Tibial nerve (tissue), 4 donors: ENCODE measurements around the gene TNPO3.

Experiments used
- CTCF ChIP-seq, 5 experiments: fragments of 200-600 bp in 3 of 5; fragments of 450-650 bp in 2 of 5; sonication (generic) in 3 of 5; IDR thresholded peaks; one replicate each; pipeline ENCODE4 v1.5.1; 2016 to 2019; ENCODE audit warnings: antibody characterized with exemption in 5 of 5, mild to moderate bottlenecking in 3 of 5, moderate library complexity in 2 of 5
- EP300 ChIP-seq, 2 donors: sonication (generic); formaldehyde crosslinking; IDR thresholded peaks; one replicate each; pipeline ENCODE4 v1.6.1; 2017; ENCODE audit warnings: antibody characterized with exemption in 2 of 2, mild to moderate bottlenecking in 1 of 2
- POLR2A ChIP-seq, 2 donors: fragments of 450-650 bp; IDR thresholded peaks; one replicate each; pipeline ENCODE4 v1.6.1; 2017; ENCODE audit warnings: antibody characterized with exemption in 2 of 2, mild to moderate bottlenecking in 2 of 2, moderate library complexity in 2 of 2

- no peak for TF ChIP-seq CTCF (IDR thresholded peaks at IDR 0.05)
- no peak for TF ChIP-seq EP300 (IDR thresholded peaks at IDR 0.05)
- TF ChIP-seq POLR2A (IDR thresholded peaks at IDR 0.05), result no peak
These were observed 40.3 kb upstream of the TNPO3 start for GRCh38 chr7:129095258-129095657.
